IMR-90 (cell line): Measurements from ENCODE around the gene YKT6. TPM values are rescaled to one million over a fixed set of nuclear protein-coding genes. Genes with fewer than 3 reads are reported as not detected.

Experiments
- ATAC-seq: fragments of 200-7000 bp; cut with Tn5 transposase; 2 replicates; pipeline ENCODE4 v1.9.1; 2020; ENCODE audit warnings: low read depth, mild to moderate bottlenecking, moderate library complexity
- BruUV-seq: library from RNA; stranded (reverse); fragments of 400-500 nt; replicated peaks from 2 replicates; lab custom pipeline; 2021; lab: Mats Ljungman, UMichigan
- CTCF ChIA-PET: fragments of 300-600 bp; formaldehyde crosslinking; extraction: SDS; loops from one replicate; lab custom pipeline; 2021; ENCODE audit warnings: antibody characterized with exemption; lab: Yijun Ruan, JAX
- POLR2A ChIA-PET: fragments of 300-600 bp; sonication (Branson Sonifier 250); formaldehyde crosslinking; loops from one replicate; lab custom pipeline; 2022; ENCODE audit warnings: antibody characterized with exemption; ENCODE audit not compliant: unreplicated experiment; lab: Charles Lee
- DNase-seq: peaks from one replicate; pipeline ENCODE4 v3.0.0; 2013
- H2AFZ ChIP-seq: replicated peaks from 2 replicates; pipeline ENCODE3; 2013; ENCODE audit warnings: low read length, mild to moderate bottlenecking; ENCODE audit not compliant: poor library complexity
- H2AK5ac ChIP-seq: 2 replicates; pipeline ENCODE4 v1.6.1; 2013; ENCODE audit warnings: low read depth, low read length, inconsistent platforms
- H2AK9ac ChIP-seq: replicated peaks from 2 replicates; pipeline ENCODE3; 2013; ENCODE audit warnings: mild to moderate bottlenecking, low read depth, low read length, moderate library complexity; ENCODE audit not compliant: poor library complexity
- H2BK120ac ChIP-seq: 2 replicates; pipeline ENCODE4 v1.6.1; 2013; ENCODE audit warnings: low read depth, low read length, inconsistent platforms
- H2BK15ac ChIP-seq: 3 replicates; pipeline ENCODE4 v1.6.1; 2013; ENCODE audit warnings: low read depth, low read length, inconsistent platforms
- H2BK20ac ChIP-seq: 2 replicates; pipeline ENCODE4 v1.6.1; 2013; ENCODE audit warnings: low read depth, mild to moderate bottlenecking, inconsistent platforms, low read length, moderate library complexity
- H2BK5ac ChIP-seq: 2 replicates; pipeline ENCODE4 v1.6.1; 2013; ENCODE audit warnings: mild to moderate bottlenecking, low read depth, low read length, inconsistent platforms; ENCODE audit not compliant: poor library complexity, severe bottlenecking
- H3K14ac ChIP-seq: replicated peaks from 2 replicates; pipeline ENCODE4 v1.6.1; 2013; ENCODE audit warnings: low read depth, low read length, inconsistent platforms
- H3K18ac ChIP-seq: 2 replicates; pipeline ENCODE4 v1.6.1; 2013; ENCODE audit warnings: low read depth, low read length, control low read depth
- H3K23ac ChIP-seq: 2 replicates; pipeline ENCODE4 v1.6.1; 2013; ENCODE audit warnings: low read depth, low read length, inconsistent platforms
- H3K27ac ChIP-seq: 2 replicates; pipeline ENCODE4 v1.5.1; 2013; ENCODE audit warnings: mild to moderate bottlenecking, control low read depth, low read length; ENCODE audit not compliant: insufficient read depth
- H3K27me3 ChIP-seq: 2 replicates; pipeline ENCODE4 v1.6.1; 2013; ENCODE audit warnings: low read length; ENCODE audit not compliant: control insufficient read depth, insufficient read depth
- H3K36me3 ChIP-seq: 2 replicates; pipeline ENCODE4 v1.6.1; 2013; ENCODE audit warnings: low read length, mixed read lengths; ENCODE audit not compliant: control insufficient read depth, insufficient read depth
- H3K4ac ChIP-seq: 2 replicates; pipeline ENCODE4 v1.6.1; 2013; ENCODE audit warnings: low read depth, low read length, inconsistent platforms
- H3K4me1 ChIP-seq: 2 replicates; pipeline ENCODE4 v1.6.1; 2013; ENCODE audit warnings: low read length, mixed read lengths; ENCODE audit not compliant: control insufficient read depth, insufficient read depth
- H3K4me2 ChIP-seq: 2 replicates; pipeline ENCODE4 v1.6.1; 2013; ENCODE audit warnings: low read depth, mild to moderate bottlenecking, control low read depth, low read length, moderate library complexity
- H3K4me3 ChIP-seq: 2 replicates; pipeline ENCODE4 v1.5.1; 2013; ENCODE audit warnings: low read depth, mild to moderate bottlenecking, control low read depth, low read length, moderate library complexity; ENCODE audit not compliant: insufficient read depth
- H3K56ac ChIP-seq: 2 replicates; pipeline ENCODE4 v1.6.1; 2013; ENCODE audit warnings: low read length, inconsistent platforms; ENCODE audit not compliant: insufficient read depth; ENCODE audit errors: extremely low read depth
- H3K79me1 ChIP-seq, 2 experiments: 2 replicates each; pipeline ENCODE4 v1.6.1; 2013; ENCODE audit warnings: low read length in 2 of 2, inconsistent platforms in 1 of 2, low read depth in 1 of 2
- H3K9ac ChIP-seq: 2 replicates; pipeline ENCODE4 v1.6.1; 2013; ENCODE audit warnings: low read depth, low read length, control low read depth
- H3K9me1 ChIP-seq: 2 replicates; pipeline ENCODE4 v1.6.1; 2013; ENCODE audit warnings: low read length, inconsistent platforms; ENCODE audit not compliant: insufficient read depth
- H3K9me3 ChIP-seq: 2 replicates; pipeline ENCODE4 v1.6.1; 2013; ENCODE audit warnings: low read length; ENCODE audit not compliant: control insufficient read depth, insufficient read depth
- H4K20me1 ChIP-seq: 2 replicates; pipeline ENCODE4 v1.6.1; 2013; ENCODE audit warnings: low read length, inconsistent platforms; ENCODE audit not compliant: insufficient read depth
- H4K5ac ChIP-seq: 2 replicates; pipeline ENCODE4 v1.6.1; 2013; ENCODE audit warnings: mild to moderate bottlenecking, low read depth, low read length, control low read depth
- H4K8ac ChIP-seq, 2 experiments: 2 replicates each; pipeline ENCODE4 v1.6.1; 2013; ENCODE audit warnings: low read depth in 2 of 2, low read length in 2 of 2, control low read depth in 1 of 2, inconsistent platforms in 1 of 2
- H4K91ac ChIP-seq: 2 replicates; pipeline ENCODE4 v1.6.1; 2013; ENCODE audit warnings: low read depth, low read length, inconsistent platforms; ENCODE audit not compliant: insufficient read depth
- BHLHE40 ChIP-seq: fragments of 150-350 bp; IDR thresholded peaks from 2 replicates; pipeline ENCODE4 v1.6.1; 2016; ENCODE audit warnings: mild to moderate bottlenecking, low read depth, low read length
- CTCF ChIP-seq: conservative IDR thresholded peaks from 2 replicates; pipeline ENCODE4 v1.5.1; 2012; ENCODE audit warnings: mild to moderate bottlenecking, low read depth, low read length, improper control_type of control experiment
- ELK1 ChIP-seq: fragments of 150-350 bp; IDR thresholded peaks from 2 replicates; pipeline ENCODE4 v1.6.1; 2016; ENCODE audit warnings: low read depth, mild to moderate bottlenecking, low read length, moderate library complexity, borderline replicate concordance
- MAFK ChIP-seq: IDR thresholded peaks from 2 replicates; pipeline ENCODE4 v1.6.1; 2012; ENCODE audit warnings: low read depth, low read length, improper control_type of control experiment
- NFE2L2 ChIP-seq: fragments of 150-350 bp; IDR thresholded peaks from 2 replicates; pipeline ENCODE4 v1.6.1; 2016; ENCODE audit warnings: low read depth, mild to moderate bottlenecking, low read length
- POLR2A ChIP-seq: IDR thresholded peaks from 2 replicates; pipeline ENCODE4 v1.6.1; 2012; ENCODE audit warnings: mild to moderate bottlenecking, low read depth, low read length
- RAD21 ChIP-seq: IDR thresholded peaks from 2 replicates; pipeline ENCODE4 v1.6.1; 2012; ENCODE audit warnings: low read length, improper control_type of control experiment
- RFX5 ChIP-seq: IDR thresholded peaks from 2 replicates; pipeline ENCODE4 v1.8.0; 2012; ENCODE audit warnings: low read depth, mild to moderate bottlenecking, low read length, moderate library complexity
- SMC3 ChIP-seq: fragments of 150-350 bp; IDR thresholded peaks from 2 replicates; pipeline ENCODE4 v1.6.1; 2016; ENCODE audit warnings: low read depth, mild to moderate bottlenecking, antibody characterized with exemption, low read length, moderate library complexity
- USF2 ChIP-seq: fragments of 150-350 bp; IDR thresholded peaks from 2 replicates; pipeline ENCODE4 v1.6.1; 2017; ENCODE audit warnings: mild to moderate bottlenecking, antibody characterized with exemption, low read length, low read depth
- whole genome bisulfite sequencing, 2 experiments: methylation state at CpG; one replicate each; pipeline versions ENCODE4 v1.1.5 to v1.1.7; 2013; ENCODE audit warnings: missing lambda C conversion rate in 2 of 2; ENCODE audit not compliant: insufficient read length in 1 of 2; ENCODE audit errors: extremely low coverage in 2 of 2; 5-methylcytosine and 5-hydroxymethylcytosine counted together
- dilution Hi-C: fragments of 300-500 bp; cut with HindIII; formaldehyde crosslinking; loops from one replicate; pipeline ENCODE4 v1.14.3; 2018; ENCODE audit warnings: low sequenced_read_pairs; ENCODE audit not compliant: unreplicated experiment
- in situ Hi-C: fragments of 300-500 bp; cut with MboI; formaldehyde crosslinking; loops from 3 replicates; pipeline ENCODE4 v1.14.3; 2019; ENCODE audit warnings: low sequenced_read_pairs, inconsistent platforms, mixed read lengths
- intact Hi-C: fragments of 100-400 bp; cut with micrococcal nuclease; formaldehyde crosslinking; loops from 2 replicates; pipeline ENCODE4 v1.10.0; 2022
- polyA plus RNA-seq, 3 experiments: library from polyadenylated mRNA; depleted of rRNA; stranded (reverse); fragments of >200 nt; gene quantifications; 2 replicates each; pipeline ENCODE4 v1.2.3, GENCODE V29; 2012; ENCODE audit warnings: low replicate concordance in 1 of 3
- total RNA-seq: library from RNA; depleted of rRNA; stranded (reverse); fragments of >200 nt; gene quantifications from 2 replicates; pipeline ENCODE4 v1.2.3, GENCODE V29; 2012

Gene YKT6
- total and polyA plus RNA-seq, 2 of the 4 experiments (the other 2 are of a cell fraction): 115 to 120 TPM

- Histone ChIP-seq H4K91ac (no peak overlapping the region), H3K27ac (no peak overlapping the region), H3K9me1 (peaks cover 7% of the 10 kb centered on the region; the same call in 1 of the 2 replicates), H4K8ac (no peak overlapping the region), H4K20me1 (no peaks in the 10 kb centered on the region), H2AK5ac (no peak overlapping the region), H3K36me3 (no peaks in the 10 kb centered on the region), H3K56ac (no peak overlapping the region), H3K4me2 (no peak overlapping the region), H3K23ac (no peak overlapping the region), H4K5ac (no peak overlapping the region), H2AFZ (no peak overlapping the region), H3K4ac (no peak overlapping the region), H2BK15ac (no peak overlapping the region), H2AK9ac (no peak overlapping the region), H3K9me3 (no peaks in the 10 kb centered on the region), H2BK20ac (no peak overlapping the region), H2BK5ac (no peak overlapping the region), H3K27me3 (peaks cover 3% of the 10 kb centered on the region; the same call in 1 of the 2 replicates), H3K4me1 (peaks cover 8% of the 10 kb centered on the region), H3K18ac (no peak overlapping the region), H3K9ac (no peak overlapping the region), H3K4me3 (no peak overlapping the region), H3K14ac (no peak overlapping the region), H2BK120ac (no peak overlapping the region), H3K79me1 (no peaks in the 10 kb centered on the region)
- ChIA-PET POLR2A (no interaction called here), CTCF (no interaction called here)
- WGBS, 2 experiments: no CpG with 5 or more reads among the region's 5 CpGs
- DNase-seq: no peak
- dilution Hi-C loops: no loop called here
- BruUV-seq: no TSS peak
- intact Hi-C loops: no loop called here
- ATAC-seq: no peak
- TF ChIP-seq POLR2A (no peak), SMC3 (no peak), ELK1 (no peak), RAD21 (no peak), CTCF (no peak), BHLHE40 (no peak), RFX5 (no peak), NFE2L2 (no peak), MAFK (no peak), USF2 (no peak)
- in situ Hi-C loops: no loop called here
Observed at GRCh38 chr7:44159824-44160630, 40.8 kb upstream of the YKT6 start.
